Hindlimb muscle (tissue), 1 donor: ENCODE measurements around the gene ANKRD44. TPM values are rescaled to one million over a fixed set of nuclear protein-coding genes. Genes with fewer than 3 reads are reported as not detected.

Experiments used
- DNase-seq: peaks from one replicate; pipeline ENCODE4 v3.0.0-alpha.2; 2013
- polyA plus RNA-seq: library from polyadenylated mRNA; unstranded; fragments of 120-200 nt; gene quantifications from one replicate; pipeline ENCODE4 v1.2.1, GENCODE V29; 2013; ENCODE audit not compliant: insufficient read length

ANKRD44 gene
- polyA plus RNA-seq, 1 donor, result 20.7 TPM

DNA sequence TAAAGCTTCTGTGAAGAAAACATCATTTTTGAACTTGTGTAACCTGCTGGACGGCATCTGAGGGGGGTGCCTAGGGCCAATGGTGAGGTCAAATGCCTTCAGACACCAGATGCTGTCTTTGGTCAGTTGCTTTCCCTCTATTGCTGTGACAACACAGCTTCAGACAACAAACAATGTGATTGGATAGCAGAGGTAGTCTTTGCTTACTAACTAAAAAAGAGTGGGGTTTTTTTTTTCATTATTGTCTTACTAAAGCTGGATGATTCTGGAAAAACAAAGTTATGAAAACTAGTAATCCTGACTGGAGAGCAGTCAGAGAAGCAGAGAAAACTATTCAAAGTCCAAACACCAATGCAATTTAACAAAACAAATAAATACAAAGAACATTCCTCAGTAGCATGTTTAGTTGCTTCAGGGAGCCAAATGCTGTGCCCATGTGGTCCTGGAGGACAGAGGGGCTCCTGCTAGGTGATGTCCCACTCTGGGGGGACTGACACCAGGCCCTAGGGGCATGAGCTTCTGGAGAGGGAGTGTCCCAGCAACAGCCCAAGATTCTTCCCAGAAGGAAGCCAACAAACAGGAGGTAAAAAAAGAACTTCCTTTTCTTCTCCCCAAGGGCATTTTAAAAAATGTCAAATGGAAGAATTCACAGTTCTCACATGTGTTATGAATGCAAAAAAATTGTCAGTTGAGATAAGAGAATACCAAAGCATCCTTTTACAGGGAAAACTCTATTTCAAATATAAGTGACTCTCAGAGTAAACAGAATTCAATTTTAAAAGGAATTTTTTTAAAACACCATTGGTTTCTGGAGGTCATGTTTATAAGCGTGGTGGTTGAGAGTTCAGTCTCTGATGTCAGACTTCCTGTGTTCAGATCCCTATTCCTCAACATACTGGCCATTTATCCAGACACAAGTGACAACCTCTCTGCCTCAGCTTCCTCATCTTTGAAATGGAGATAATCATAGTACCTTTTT is 203.0 kb downstream of the ANKRD44 start:
- DNase-seq, result no peak

- no peak for DNase-seq
Observed at GRCh38 chr2:197103363-197103762, 207.2 kb downstream of the ANKRD44 start.

DNA sequence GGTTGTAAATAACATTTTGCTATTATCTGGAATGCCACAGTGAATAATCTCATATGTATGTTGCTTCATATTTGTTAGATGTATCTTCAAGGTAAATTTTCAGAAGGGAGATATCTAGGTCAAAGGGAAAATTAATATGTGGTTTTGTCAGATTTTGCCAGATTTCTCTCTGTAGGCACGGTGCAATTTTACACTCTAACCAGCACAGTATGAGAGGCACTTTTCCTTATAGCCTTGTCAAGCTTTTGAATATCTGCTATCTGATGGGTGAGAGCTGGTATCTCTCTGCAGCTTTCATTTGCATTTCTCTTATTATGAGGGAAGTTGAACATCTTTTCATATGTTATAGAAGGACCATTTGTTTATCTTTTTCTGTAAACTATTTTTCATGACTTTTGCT is 208.3 kb downstream of the ANKRD44 start:
- DNase-seq, result no peak

DNA sequence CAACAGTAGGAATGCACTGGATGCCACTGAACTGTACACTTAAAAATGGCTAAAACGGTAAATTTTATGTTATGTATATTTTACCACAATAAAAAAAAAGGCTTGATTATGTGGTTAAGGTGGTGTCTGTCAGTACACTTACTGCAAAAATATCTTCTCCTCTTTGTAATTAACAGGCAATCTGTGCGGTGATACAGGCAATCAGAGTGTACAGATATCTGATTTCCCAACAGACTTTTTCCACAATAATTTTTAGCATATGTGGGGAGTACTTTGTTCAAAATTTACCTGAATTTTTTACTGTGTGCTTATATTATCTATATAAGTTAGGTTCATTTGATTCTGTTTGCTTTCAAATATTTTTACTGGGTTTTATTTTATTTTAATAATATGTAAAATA is 209.1 kb downstream of the ANKRD44 start:
- no peak for DNase-seq

DNA sequence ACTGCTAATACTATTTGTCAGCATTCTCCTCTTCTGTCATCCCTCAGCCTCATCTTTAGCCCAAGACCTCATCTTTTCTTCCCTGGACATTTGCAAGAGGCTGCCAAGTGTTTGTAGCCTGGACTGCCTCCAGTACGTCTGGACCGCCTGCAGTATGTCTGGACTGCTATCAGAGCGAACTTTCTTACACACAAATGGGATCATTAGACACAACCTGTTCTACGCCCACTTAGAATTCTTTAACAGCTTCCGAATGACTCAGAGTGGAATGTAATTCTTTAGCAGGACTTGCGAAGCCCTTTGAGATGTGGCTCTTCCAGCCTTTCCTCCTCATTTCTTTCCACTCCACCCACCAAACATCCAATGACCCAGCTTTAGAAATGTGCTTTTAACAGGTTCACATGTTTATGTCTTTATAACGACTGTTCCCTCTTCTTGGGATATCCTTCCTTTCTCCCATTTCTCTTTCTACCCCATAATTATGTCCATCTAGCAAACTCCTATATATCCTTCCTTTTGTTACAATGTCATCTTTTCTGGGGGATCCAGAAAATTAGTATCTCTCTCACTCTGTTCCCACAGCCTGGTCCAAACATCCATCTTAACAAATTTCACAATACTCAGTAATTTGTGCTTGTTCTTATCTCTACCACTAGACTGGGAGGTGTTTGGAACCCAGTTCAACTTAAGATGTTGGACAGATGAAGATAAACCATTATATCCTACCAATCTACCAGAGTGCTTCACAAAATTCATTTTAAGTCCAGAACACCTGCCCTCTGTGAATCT is 212.8 kb downstream of the ANKRD44 start:
- DNase-seq, result peak; percentile 58

- DNase-seq, result no peak
Observed at GRCh38 chr2:197096649-197097048, 213.9 kb downstream of the ANKRD44 start.

DNA sequence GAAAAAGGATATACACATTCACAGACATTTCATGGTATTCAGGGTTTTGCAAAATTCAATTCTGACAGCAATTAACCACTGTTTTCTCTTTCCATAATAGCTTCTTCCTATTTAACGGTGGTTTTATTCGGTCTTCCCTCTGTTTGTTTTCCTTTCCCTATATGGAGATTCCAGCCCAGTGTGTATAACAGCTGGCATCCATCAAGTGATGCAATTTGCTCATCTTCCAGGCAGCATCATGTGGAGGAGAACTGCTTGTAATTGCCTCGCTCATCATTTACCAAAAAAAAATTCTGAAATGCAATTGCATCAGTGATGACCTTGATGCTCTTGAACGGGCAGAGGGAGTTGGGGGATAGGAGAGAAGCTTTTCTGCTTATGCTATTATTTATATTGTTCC is 218.1 kb downstream of the ANKRD44 start:
- no peak for DNase-seq

- DNase-seq, result no peak
Observed at GRCh38 chr2:197090742-197091367, 219.7 kb downstream of the ANKRD44 start.

GRCh38 chr2:197089655-197090054 is 220.9 kb downstream of the ANKRD44 start:
- DNase-seq, result no peak

- DNase-seq, result peak; percentile 67
Observed at GRCh38 chr2:197088694-197089093, 221.9 kb downstream of the ANKRD44 start.

DNA sequence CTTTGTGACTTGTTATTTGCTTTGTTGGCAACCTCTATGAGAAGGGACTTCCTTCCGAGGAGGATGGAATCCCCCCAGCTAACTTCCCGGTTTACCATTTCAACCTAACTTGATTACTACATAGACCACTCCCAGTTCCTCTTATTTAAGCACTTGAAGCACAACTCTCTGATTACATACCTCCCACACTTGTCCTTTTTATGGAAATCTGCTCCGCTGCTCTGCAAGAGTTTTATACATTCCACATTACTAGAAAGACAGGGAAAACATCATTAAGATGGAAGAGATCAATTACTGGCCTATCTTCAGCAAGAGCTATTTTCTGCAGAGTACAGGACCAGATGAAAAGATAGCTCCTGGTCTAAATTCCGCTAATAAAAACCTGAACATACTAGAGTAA is 224.1 kb downstream of the ANKRD44 start:
- DNase-seq, result no peak

- DNase-seq, result no peak
Observed at GRCh38 chr2:197085665-197086064, 224.9 kb downstream of the ANKRD44 start.

- no peak for DNase-seq
Observed at GRCh38 chr2:197081294-197081693, 229.3 kb downstream of the ANKRD44 start.

- no peak for DNase-seq
Observed at GRCh38 chr2:197080578-197081216, 229.9 kb downstream of the ANKRD44 start.

- peak; percentile 42 for DNase-seq
Observed at GRCh38 chr2:197079832-197080555, 230.6 kb downstream of the ANKRD44 start.

DNA sequence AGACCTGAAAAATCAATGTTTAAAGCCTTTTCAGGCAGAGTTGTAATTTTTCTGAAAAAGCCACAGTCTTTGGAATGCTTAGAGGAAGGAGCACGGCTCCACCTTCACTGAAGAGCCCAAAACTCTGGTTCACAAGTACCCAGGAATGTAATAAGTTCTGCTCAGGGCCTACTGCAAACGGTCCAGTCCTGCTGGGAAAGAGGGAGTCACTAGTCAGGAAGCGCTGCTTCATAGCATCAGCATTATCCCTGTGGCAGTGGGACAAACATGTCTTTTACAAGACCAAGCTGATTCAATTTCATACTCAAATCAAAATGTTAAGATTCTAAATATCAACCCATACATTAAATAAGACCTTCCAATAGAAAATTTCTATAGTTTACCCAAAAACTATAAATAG is 231.2 kb downstream of the ANKRD44 start:
- no peak for DNase-seq

GRCh38 chr2:197078535-197078934 is 232.0 kb downstream of the ANKRD44 start:
- no peak for DNase-seq

DNA sequence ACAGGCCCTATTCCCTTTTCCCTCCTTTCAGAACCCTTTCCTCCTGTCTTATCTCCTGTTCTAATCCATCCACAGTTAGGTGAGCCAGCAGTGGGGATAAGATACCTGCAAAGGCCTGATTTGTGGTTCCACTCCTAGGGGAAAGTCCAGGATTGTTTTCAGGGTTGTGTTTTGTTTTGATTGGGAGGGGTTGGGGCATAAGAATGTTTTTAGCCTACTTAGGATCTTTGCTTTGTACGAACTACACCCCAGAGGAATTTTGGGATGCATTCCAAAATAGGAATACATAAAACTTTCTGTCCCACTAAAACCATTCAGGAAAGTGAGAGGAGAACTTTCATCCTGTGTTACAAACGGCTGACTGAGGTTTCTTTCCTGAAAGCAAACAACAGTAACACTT is 233.2 kb downstream of the ANKRD44 start:
- no peak for DNase-seq

DNA sequence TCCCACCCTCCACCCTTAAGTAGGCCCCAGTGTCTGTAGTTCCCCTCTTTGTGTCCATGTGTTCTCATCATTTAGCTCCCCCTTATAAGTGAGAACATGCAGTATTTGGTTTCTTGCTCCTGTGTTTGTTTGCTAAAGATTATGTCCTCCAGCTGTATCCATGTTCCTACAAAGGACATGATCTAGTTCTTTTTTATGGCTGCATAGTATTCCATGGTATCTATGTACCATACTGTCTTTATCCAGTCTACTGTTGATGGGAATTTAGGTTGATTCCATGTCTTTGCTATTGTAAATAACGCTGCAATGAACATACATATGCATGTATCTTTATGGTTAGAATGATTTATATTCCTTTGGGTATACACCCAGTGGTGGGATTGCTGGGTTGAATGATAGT is 233.9 kb downstream of the ANKRD44 start:
- no peak for DNase-seq

GRCh38 chr2:197075754-197076337 is 234.7 kb downstream of the ANKRD44 start:
- DNase-seq, result no peak

DNA sequence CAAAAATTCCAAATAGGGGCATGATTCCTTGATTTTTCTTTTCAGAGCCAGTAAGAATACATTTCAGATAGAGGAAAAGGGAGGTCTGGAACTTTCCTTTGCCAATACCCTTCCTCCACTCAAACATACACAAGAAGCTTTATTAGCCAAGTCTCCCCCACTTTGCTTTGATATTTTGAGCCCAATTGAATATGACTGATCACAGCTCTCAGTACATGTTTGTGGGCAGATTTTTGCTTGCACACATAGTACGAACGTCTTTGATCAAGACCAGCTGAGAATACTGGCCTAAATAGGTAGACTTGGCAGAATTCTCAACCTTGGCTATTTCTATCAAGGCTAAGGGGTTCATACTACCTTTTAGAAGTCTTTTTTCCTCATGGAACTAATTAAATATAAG is 235.3 kb downstream of the ANKRD44 start:
- no peak for DNase-seq
